HEK293 (cell line): ENCODE measurements around the gene HSD17B3.

Experiments used
- CTCF ChIA-PET: fragments of 350-600 bp; formaldehyde crosslinking; extraction: SDS; loops from one replicate; lab custom pipeline; 2021; ENCODE audit warnings: antibody characterized with exemption; lab: Yijun Ruan, JAX
- POLR2A ChIA-PET: fragments of 300-600 bp; formaldehyde crosslinking; extraction: SDS; loops from one replicate; lab custom pipeline; 2020; ENCODE audit warnings: antibody characterized with exemption, inconsistent platforms; lab: Yijun Ruan, JAX
- H3K27ac ChIP-seq: fragments of 200-500 bp; sonication (Bioruptor generic); 2 replicates; pipeline ENCODE4 v1.5.1; 2014; ENCODE audit warnings: low read depth, low read length, control low read depth, inconsistent platforms; ENCODE audit errors: extremely low read depth
- H3K36me3 ChIP-seq, 2 experiments: fragments of 200-500 bp in 1 of 2; sonication (Bioruptor generic) in 1 of 2; 1 replicate in 1 of 2; 2 replicates in 1 of 2; pipeline ENCODE4 v1.5.1; 2014 to 2017; ENCODE audit warnings: inconsistent platforms in 2 of 2, low read length in 2 of 2; ENCODE audit not compliant: control insufficient read depth in 2 of 2, insufficient read depth in 1 of 2
- H3K4me1 ChIP-seq: fragments of 200-500 bp; sonication (Bioruptor generic); 2 replicates; pipeline ENCODE4 v1.5.1; 2014; ENCODE audit warnings: mild to moderate bottlenecking, low read length, inconsistent platforms; ENCODE audit not compliant: control insufficient read depth, insufficient read depth
- H3K4me3 ChIP-seq: 2 replicates; pipeline ENCODE4 v1.5.1; 2011; ENCODE audit warnings: low read depth, mild to moderate bottlenecking, control low read depth, low read length, moderate library complexity
- H3K9me3 ChIP-seq: fragments of 200-500 bp; sonication (Bioruptor generic); 2 replicates; pipeline ENCODE4 v1.5.1; 2014; ENCODE audit warnings: low read depth, low read length, inconsistent platforms; ENCODE audit not compliant: control insufficient read depth, insufficient read depth
- ATF2 ChIP-seq: fragments of 450-650 bp; formaldehyde crosslinking; IDR thresholded peaks from 2 replicates; pipeline ENCODE4 v1.5.1; 2016; ENCODE audit warnings: missing biosample characterization, missing genetic modification characterization, low read depth
- KLF1 ChIP-seq: fragments of 450-650 bp; formaldehyde crosslinking; IDR thresholded peaks from 2 replicates; pipeline ENCODE4 v1.5.1; 2016; ENCODE audit warnings: missing biosample characterization, missing genetic modification characterization
- OVOL3 ChIP-seq: fragments of 450-650 bp; formaldehyde crosslinking; IDR thresholded peaks from 2 replicates; pipeline ENCODE4 v1.5.1; 2016; ENCODE audit warnings: missing biosample characterization, missing genetic modification characterization
- PRDM1 ChIP-seq: fragments of 450-650 bp; formaldehyde crosslinking; IDR thresholded peaks from 2 replicates; pipeline ENCODE4; 2016; ENCODE audit warnings: missing biosample characterization, missing genetic modification characterization
- ZFP37 ChIP-seq: fragments of 450-650 bp; formaldehyde crosslinking; IDR thresholded peaks from 2 replicates; pipeline ENCODE4 v1.5.1; 2016; ENCODE audit warnings: missing biosample characterization, missing genetic modification characterization
- ZFP69B ChIP-seq: fragments of 450-650 bp; formaldehyde crosslinking; IDR thresholded peaks from 2 replicates; pipeline ENCODE4 v1.5.1; 2016; ENCODE audit warnings: missing biosample characterization, missing genetic modification characterization
- ZIC2 ChIP-seq: fragments of 450-650 bp; formaldehyde crosslinking; IDR thresholded peaks from 2 replicates; pipeline ENCODE4 v1.5.1; 2016; ENCODE audit warnings: missing biosample characterization, missing genetic modification characterization
- ZNF16 ChIP-seq: fragments of 450-650 bp; formaldehyde crosslinking; IDR thresholded peaks from 2 replicates; pipeline ENCODE4 v1.5.1; 2016; ENCODE audit warnings: low read depth, missing biosample characterization, missing genetic modification characterization
- ZNF175 ChIP-seq: fragments of 450-650 bp; formaldehyde crosslinking; IDR thresholded peaks from 2 replicates; pipeline ENCODE4 v1.5.1; 2016; ENCODE audit warnings: missing biosample characterization, missing genetic modification characterization
- ZNF211 ChIP-seq: fragments of 450-650 bp; formaldehyde crosslinking; IDR thresholded peaks from 2 replicates; pipeline ENCODE4 v1.5.1; 2016; ENCODE audit warnings: low read depth, missing biosample characterization, missing genetic modification characterization
- ZNF23 ChIP-seq: fragments of 450-650 bp; formaldehyde crosslinking; IDR thresholded peaks from 2 replicates; pipeline ENCODE4 v1.5.1; 2016; ENCODE audit warnings: missing biosample characterization, missing genetic modification characterization, borderline replicate concordance
- ZNF274 ChIP-seq, 2 experiments: fragments of 200-500 bp in 1 of 2; fragments of 450-650 bp in 1 of 2; sonication (Bioruptor generic) in 1 of 2; formaldehyde crosslinking in 1 of 2; IDR thresholded peaks; 2 replicates each; pipeline versions ENCODE4 v1.5.1 to v1.6.1; 2014 to 2016; ENCODE audit warnings: borderline replicate concordance in 1 of 2, inconsistent platforms in 1 of 2, low read length in 1 of 2, missing biosample characterization in 1 of 2, missing genetic modification characterization in 1 of 2
- ZNF280C ChIP-seq: fragments of 450-650 bp; formaldehyde crosslinking; IDR thresholded peaks from 2 replicates; pipeline ENCODE4 v1.5.1; 2016; ENCODE audit warnings: missing biosample characterization, missing genetic modification characterization
- ZNF391 ChIP-seq: fragments of 450-650 bp; formaldehyde crosslinking; IDR thresholded peaks from 2 replicates; pipeline ENCODE4 v1.5.1; 2016; ENCODE audit warnings: low read depth, missing biosample characterization, missing genetic modification characterization, borderline replicate concordance
- ZNF426 ChIP-seq: fragments of 450-650 bp; formaldehyde crosslinking; IDR thresholded peaks from 2 replicates; pipeline ENCODE4 v1.5.1; 2017; ENCODE audit warnings: missing biosample characterization, missing genetic modification characterization, mild to moderate bottlenecking, inconsistent platforms, moderate library complexity
- ZNF76 ChIP-seq: fragments of 450-650 bp; formaldehyde crosslinking; IDR thresholded peaks from 2 replicates; pipeline ENCODE4; 2016; ENCODE audit warnings: low read depth, missing biosample characterization, missing genetic modification characterization, borderline replicate concordance
- ZNF792 ChIP-seq: fragments of 450-650 bp; formaldehyde crosslinking; IDR thresholded peaks from 2 replicates; pipeline ENCODE4 v1.5.1; 2016; ENCODE audit warnings: missing biosample characterization, missing genetic modification characterization
- TF ChIP-seq, protein P1 (sequence below): fragments of 450-650 bp; formaldehyde crosslinking; IDR thresholded peaks from 2 replicates; pipeline ENCODE4 v1.5.0; 2017; ENCODE audit warnings: missing biosample characterization, missing genetic modification characterization, borderline replicate concordance
- TF ChIP-seq, protein P2 (sequence below): fragments of 450-650 bp; formaldehyde crosslinking; IDR thresholded peaks from 2 replicates; pipeline ENCODE4 v1.5.1; 2016; ENCODE audit warnings: missing biosample characterization, missing genetic modification characterization
- TF ChIP-seq, protein P3 (sequence below): fragments of 450-650 bp; formaldehyde crosslinking; IDR thresholded peaks from 2 replicates; pipeline ENCODE4 v1.5.1; 2016; ENCODE audit warnings: missing biosample characterization, missing genetic modification characterization, borderline replicate concordance

HSD17B3 gene

GRCh38 chr9:96345551-96345950 lies 43.6 kb upstream of the HSD17B3 start:
- H3K9me3 ChIP-seq: no peaks in the 10 kb centered on the region
- POLR2A ChIA-PET: no interaction called here
- H3K27ac ChIP-seq: no peak overlapping the region
- H3K4me1 ChIP-seq: peaks cover 2% of the 10 kb centered on the region; the same call in 1 of the 2 replicates
- CTCF ChIA-PET: no interaction called here
- H3K4me3 ChIP-seq: no peak overlapping the region
- H3K36me3 ChIP-seq: peaks cover 0 to 6% of the 10 kb centered on the region in 2 experiments; a peak in 1 of 3 replicates
- TF ChIP-seq ZNF426 (tag by site-specific recombination) (no peak), ZNF792 (tag by site-specific recombination) (no peak), ZIC2 (tag by site-specific recombination) (no peak), ZNF280C (no peak), ZNF76 (tag by site-specific recombination) (no peak), KLF1 (tag by site-specific recombination) (no peak), ZNF274 (IDR thresholded peaks at IDR 0.05; ENCODE audit: low read length) (no peak), ZNF274 (tag by site-specific recombination; IDR thresholded peaks at IDR 0.05; ENCODE audit: borderline replicate concordance) (no peak), PRDM1 (no peak), ZNF16 (no peak), ZNF211 (no peak), ZNF391 (tag by site-specific recombination) (no peak), ZFP37 (tag by site-specific recombination) (no peak)
- TF ChIP-seq, protein P1, sequence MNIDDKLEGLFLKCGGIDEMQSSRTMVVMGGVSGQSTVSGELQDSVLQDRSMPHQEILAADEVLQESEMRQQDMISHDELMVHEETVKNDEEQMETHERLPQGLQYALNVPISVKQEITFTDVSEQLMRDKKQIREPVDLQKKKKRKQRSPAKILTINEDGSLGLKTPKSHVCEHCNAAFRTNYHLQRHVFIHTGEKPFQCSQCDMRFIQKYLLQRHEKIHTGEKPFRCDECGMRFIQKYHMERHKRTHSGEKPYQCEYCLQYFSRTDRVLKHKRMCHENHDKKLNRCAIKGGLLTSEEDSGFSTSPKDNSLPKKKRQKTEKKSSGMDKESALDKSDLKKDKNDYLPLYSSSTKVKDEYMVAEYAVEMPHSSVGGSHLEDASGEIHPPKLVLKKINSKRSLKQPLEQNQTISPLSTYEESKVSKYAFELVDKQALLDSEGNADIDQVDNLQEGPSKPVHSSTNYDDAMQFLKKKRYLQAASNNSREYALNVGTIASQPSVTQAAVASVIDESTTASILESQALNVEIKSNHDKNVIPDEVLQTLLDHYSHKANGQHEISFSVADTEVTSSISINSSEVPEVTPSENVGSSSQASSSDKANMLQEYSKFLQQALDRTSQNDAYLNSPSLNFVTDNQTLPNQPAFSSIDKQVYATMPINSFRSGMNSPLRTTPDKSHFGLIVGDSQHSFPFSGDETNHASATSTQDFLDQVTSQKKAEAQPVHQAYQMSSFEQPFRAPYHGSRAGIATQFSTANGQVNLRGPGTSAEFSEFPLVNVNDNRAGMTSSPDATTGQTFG (tag by site-specific recombination): no peak
- TF ChIP-seq, protein P2, sequence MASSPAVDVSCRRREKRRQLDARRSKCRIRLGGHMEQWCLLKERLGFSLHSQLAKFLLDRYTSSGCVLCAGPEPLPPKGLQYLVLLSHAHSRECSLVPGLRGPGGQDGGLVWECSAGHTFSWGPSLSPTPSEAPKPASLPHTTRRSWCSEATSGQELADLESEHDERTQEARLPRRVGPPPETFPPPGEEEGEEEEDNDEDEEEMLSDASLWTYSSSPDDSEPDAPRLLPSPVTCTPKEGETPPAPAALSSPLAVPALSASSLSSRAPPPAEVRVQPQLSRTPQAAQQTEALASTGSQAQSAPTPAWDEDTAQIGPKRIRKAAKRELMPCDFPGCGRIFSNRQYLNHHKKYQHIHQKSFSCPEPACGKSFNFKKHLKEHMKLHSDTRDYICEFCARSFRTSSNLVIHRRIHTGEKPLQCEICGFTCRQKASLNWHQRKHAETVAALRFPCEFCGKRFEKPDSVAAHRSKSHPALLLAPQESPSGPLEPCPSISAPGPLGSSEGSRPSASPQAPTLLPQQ (tag by site-specific recombination): no peak
- TF ChIP-seq, all 188 proteins: peak for 0

DNA sequence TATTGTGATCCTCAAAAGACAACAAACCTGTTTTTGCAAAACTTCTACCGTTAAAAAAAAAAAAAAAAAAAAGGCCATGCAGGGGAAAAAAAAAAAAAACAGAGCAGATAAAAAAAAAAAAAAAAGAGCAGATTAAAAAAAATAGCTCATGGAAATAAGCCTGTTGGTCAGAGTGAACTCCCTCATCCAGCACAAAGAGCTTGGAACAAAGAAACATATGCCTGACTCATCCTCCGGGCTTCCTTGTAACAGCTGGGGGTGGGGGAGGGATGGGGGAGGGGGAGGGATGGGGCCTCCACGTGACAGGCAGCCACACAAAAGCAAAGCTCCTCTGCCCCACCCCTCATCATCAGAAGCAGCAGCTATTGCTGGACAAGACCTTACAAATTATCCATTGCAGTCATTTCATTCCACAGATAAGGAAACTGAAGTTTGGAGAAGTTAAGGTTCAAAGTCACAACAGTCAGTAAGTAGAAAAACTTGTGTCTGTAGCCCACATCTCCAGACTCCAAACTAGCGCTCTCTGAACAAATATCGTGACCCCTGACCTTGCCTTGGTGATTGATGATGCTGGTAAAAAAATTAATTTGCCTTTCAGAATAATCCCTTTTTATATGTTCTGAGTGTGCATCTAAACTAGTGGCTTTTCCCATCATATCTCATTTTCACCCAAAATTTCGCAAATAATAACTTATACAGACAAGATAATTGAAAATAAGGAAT lies 42.6 kb upstream of the HSD17B3 start:
- ChIA-PET POLR2A (interaction anchor here (0.6 to 1.0 kb wide), 4 partner anchors 25 to 1620 kb away, joined by 3 to 8 read pairs (median 4); no protein-coding TSS in a partner anchor), CTCF (interaction anchor here (2.6 kb wide), 1 partner anchor 17 kb away, joined by 8 read pairs; no protein-coding TSS in a partner anchor)
- Histone ChIP-seq H3K27ac (no peak overlapping the region), H3K9me3 (no peaks in the 10 kb centered on the region), H3K4me1 (peaks cover 2% of the 10 kb centered on the region; the same call in 1 of the 2 replicates), H3K4me3 (no peak overlapping the region), H3K36me3 (peaks cover 0 to 6% of the 10 kb centered on the region in 2 experiments; a peak in 1 of 3 replicates)
- no peak for TF ChIP-seq ZFP69B (tag by site-specific recombination)
- TF ChIP-seq ZNF23 (tag by site-specific recombination): no peak
- TF ChIP-seq ZNF175 (tag by site-specific recombination): no peak
- TF ChIP-seq, protein P3, sequence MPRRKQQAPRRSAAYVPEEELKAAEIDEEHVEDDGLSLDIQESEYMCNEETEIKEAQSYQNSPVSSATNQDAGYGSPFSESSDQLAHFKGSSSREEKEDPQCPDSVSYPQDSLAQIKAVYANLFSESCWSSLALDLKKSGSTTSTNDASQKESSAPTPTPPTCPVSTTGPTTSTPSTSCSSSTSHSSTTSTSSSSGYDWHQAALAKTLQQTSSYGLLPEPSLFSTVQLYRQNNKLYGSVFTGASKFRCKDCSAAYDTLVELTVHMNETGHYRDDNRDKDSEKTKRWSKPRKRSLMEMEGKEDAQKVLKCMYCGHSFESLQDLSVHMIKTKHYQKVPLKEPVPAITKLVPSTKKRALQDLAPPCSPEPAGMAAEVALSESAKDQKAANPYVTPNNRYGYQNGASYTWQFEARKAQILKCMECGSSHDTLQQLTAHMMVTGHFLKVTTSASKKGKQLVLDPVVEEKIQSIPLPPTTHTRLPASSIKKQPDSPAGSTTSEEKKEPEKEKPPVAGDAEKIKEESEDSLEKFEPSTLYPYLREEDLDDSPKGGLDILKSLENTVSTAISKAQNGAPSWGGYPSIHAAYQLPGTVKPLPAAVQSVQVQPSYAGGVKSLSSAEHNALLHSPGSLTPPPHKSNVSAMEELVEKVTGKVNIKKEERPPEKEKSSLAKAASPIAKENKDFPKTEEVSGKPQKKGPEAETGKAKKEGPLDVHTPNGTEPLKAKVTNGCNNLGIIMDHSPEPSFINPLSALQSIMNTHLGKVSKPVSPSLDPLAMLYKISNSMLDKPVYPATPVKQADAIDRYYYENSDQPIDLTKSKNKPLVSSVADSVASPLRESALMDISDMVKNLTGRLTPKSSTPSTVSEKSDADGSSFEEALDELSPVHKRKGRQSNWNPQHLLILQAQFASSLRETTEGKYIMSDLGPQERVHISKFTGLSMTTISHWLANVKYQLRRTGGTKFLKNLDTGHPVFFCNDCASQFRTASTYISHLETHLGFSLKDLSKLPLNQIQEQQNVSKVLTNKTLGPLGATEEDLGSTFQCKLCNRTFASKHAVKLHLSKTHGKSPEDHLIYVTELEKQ (tag by site-specific recombination): no peak
- no peak for TF ChIP-seq ATF2
- no peak for TF ChIP-seq OVOL3
